GM12891 (cell line): ENCODE results near the gene SORCS2.

ENCODE experiments used
- POLR2A ChIP-seq: IDR thresholded peaks from 2 replicates; pipeline ENCODE4 v1.6.1; 2011; ENCODE audit warnings: low read depth, low read length, control low read depth
- POLR2AphosphoS5 ChIP-seq: IDR thresholded peaks from 2 replicates; pipeline ENCODE4 v1.6.1; 2011; ENCODE audit warnings: low read depth, low read length, control low read depth
- SPI1 ChIP-seq: IDR thresholded peaks from 2 replicates; pipeline ENCODE4 v1.6.1; 2011; ENCODE audit warnings: low read depth, low read length, control low read depth
- TAF1 ChIP-seq: IDR thresholded peaks from 2 replicates; pipeline ENCODE4 v1.6.1; 2011; ENCODE audit warnings: low read depth, low read length, control low read depth

DNA sequence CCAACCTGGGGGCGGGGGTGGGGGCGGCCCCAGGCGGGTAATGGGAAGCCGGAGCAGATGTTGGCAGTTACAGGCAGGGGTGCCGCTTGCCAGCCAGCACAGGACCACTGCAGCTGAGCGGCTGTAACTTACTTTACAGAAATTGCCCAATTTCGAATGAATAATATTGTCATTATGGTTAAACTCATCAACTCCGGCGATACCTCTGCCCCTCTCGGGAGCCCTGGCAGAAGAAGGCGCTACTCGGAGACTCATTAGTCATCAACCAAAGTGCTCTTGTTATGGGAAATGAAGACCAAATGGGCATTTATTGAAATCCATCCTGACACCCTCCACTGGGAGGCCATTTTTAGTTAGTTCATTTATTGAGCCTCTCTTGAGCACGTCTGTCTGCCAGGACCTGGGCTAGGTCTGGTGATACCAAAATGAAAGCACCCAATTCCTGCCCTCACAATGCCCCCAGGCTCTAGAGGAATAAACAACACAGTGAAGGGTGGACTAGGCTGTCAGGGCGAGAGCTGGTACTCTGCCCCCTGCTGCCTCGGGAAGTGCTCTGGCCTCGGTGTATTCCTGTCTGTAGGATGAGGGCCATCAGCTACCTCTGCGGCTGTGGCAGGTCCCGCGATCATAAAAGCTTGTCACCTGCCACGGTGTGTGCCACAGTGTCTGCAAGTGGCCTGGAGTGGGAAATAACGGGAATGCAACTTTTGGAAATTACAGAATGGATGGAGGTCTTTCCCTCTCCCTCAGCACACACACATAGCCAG lies 401.5 kb downstream of the SORCS2 start:
- TF ChIP-seq POLR2A (no peak), POLR2AphosphoS5 (no peak), SPI1 (no peak), TAF1 (no peak)
